Measurements from ENCODE around the gene PPFIA2.

DNA sequence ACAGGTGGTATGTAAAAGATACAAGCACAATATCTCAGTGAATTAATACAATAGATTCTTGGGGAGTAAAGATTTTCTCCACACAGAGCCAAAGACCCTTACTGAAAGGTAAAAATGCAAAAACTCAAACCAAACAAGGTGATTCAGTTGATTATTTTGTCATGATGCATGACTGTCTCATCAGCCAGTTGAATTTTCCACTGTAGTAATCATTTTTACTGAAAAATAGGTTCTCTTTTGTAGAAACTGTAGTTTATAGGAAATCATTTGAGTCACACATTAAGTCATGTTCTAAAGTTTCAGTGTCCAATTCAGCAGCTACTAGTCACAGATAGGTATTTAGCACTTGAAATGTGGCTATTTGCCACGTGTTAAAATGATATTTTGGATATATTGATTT is 53.6 kb downstream of the PPFIA2 start:
- TF ChIP-seq CTCF (IDR thresholded peaks at IDR 0.05 in 2 of 3, conservative IDR thresholded peaks at IDR 0.05 in 1 of 3; ENCODE audit: insufficient read depth in 2 of 3, low read depth in 1 of 3, low read length in 3 of 3) = no peak
- TF ChIP-seq DPF2 (IDR thresholded peaks at IDR 0.05) = no peak
- TF ChIP-seq, protein P1, sequence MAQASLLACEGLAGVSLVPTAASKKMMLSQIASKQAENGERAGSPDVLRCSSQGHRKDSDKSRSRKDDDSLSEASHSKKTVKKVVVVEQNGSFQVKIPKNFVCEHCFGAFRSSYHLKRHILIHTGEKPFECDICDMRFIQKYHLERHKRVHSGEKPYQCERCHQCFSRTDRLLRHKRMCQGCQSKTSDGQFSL (CRISPR knock-in tag; IDR thresholded peaks at IDR 0.05) = no peak
- TF ChIP-seq, protein P1 (tag; IDR thresholded peaks at IDR 0.05) = no peak
- no peak for TF ChIP-seq EP300 (IDR thresholded peaks at IDR 0.05; ENCODE audit: low read length)
- no peak for TF ChIP-seq ZNF780A (CRISPR knock-in tag; IDR thresholded peaks at IDR 0.05)
- TF ChIP-seq POLR2A (conservative IDR thresholded peaks at IDR 0.05) = no peak
- TF ChIP-seq TAL1 (IDR thresholded peaks at IDR 0.05) = no peak
- no peak for TF ChIP-seq ZNF592 (IDR thresholded peaks at IDR 0.05)
- no peak for TF ChIP-seq GATAD2B (IDR thresholded peaks at IDR 0.05; ENCODE audit: borderline replicate concordance)
